GM21576 (cell line): ENCODE data around the gene PPP1R3A.

Experiments used
- ATAC-seq: cut with Tn5 transposase; IDR thresholded peaks from one replicate; pipeline ENCODE4 v1.9.1; 2021; ENCODE audit warnings: mild to moderate bottlenecking, moderate library complexity; ENCODE audit not compliant: unreplicated experiment

Gene PPP1R3A

DNA sequence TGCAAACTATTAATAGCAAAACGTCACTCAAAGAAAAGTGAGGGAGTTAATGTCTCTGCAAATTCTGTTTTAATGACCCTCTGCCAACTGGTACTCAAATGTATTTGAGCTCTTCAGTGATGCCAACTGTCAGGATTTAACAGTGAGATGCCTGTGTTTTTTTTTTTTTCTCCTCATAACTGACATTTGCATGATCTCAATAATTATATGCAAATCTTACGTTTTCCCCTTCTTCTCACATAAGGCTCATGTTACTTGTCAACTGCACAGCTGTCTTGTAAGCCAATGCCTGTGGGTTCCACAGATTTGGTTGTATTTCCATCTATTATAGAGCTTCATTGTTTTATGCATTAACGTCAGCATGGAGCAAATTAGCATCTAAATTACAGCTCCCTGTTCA lies 38.2 kb downstream of the PPP1R3A start:
- no peak for ATAC-seq

DNA sequence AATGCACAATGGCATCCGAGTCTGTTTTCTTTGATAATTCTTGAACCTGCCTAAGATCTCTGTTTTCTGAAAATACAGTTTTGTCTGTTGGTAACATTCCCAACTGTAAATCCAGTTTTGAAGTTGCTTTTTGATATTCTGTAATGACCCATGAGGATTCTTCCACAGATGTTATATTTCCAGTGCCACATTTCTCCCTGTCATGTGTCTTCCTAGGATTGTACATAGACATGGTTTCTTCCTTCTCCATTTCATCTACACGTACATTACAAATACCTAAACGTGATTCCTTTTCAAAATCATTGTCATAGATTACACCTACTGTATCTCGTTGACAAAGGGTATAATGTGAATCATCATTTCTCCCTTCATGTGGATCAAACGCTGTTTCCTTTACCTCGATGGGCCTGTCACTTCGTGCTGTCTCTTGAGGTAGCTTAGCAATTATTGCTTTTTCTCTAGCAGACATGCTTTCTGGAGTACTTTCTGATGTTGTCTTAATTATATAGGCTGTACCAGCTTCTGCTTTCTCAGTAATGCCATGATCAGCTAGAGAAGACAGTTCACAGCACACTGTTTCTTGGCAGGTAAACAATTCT lies 40.3 kb downstream of the PPP1R3A start:
- ATAC-seq = no peak

DNA sequence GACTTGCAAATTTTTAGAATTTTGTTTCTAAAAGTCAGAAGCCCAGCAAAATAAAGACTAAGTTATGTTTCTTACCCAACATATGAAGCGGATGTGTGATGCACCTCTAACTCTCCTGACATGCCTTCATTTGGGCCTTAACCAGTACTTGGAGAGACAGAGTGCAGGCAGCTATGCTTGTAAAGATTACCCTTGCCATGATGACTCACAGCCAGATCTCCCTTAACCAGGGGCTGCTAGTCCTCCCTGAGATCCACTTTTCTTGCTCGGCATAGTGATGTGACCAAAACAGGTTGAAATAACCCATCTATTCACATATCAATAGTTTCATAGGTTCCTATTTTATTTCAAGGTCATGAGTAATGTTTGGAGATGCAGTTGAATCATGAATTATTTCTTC lies 43.6 kb downstream of the PPP1R3A start:
- no peak for ATAC-seq

DNA sequence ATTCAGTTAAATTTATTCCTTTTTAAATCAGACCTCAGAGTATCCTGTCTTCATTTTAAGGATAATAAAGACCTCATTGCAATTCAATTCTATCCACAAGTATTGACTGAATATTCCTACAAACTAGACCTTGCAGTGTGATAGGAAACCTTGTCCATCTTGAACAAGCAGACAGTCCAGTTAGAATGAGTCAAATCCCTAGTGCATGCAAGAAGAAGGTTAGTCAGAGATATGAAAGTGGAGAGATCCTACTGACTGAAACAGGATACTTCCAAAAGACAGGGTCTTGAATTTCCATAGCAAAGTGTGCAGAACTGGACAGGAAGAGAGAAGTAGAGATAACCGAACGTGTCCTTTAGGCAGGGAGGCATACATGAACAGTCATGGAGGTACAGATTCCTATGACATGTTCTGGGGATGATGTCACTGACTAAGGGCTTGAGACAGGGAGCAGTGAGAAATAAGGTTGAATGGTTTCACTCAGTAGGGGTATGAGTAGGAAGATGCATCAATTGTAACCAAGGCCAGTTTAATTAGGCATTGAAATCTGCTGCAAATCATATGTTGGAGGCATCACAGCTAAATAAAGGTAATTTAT lies 45.2 kb downstream of the PPP1R3A start:
- no peak for ATAC-seq

DNA sequence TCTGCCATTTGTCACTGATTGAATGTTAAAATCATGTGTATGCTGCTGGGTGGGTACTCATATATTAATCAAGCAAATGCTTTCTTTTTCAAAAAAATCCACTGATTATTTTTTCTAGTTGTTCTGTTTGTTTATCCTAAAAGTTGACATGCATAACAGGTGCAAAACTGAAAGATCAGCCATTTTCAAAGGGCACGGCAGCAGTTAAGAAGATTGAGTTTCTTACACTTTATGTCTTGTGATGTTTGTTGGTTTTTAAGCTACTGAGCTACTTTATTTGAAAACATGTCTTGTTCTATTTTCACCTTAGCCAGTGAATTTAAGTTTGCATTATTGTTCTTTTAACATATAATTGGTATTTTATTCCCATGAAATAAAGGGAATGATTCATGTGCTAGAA lies 45.8 kb downstream of the PPP1R3A start:
- no peak for ATAC-seq

DNA sequence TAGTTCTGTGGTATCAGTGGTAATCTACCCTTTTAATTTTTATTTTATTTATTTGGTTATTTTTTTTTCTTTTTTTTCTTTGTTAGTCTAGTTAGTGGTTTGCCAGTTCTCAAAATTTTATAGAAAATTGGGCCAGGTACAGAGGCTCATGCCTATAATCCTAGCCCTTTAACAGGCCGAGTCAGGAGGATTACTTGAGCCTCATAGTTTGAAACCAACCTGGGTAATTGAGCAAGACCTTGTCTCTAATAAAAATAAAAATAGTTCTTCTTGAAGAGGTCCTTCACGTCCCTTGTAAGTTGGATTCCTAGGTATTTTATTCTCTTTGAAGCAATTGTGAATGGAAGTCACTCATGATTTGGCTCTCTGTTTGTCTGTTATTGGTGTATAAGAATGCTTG lies 51.5 kb downstream of the PPP1R3A start:
- ATAC-seq = no peak

DNA sequence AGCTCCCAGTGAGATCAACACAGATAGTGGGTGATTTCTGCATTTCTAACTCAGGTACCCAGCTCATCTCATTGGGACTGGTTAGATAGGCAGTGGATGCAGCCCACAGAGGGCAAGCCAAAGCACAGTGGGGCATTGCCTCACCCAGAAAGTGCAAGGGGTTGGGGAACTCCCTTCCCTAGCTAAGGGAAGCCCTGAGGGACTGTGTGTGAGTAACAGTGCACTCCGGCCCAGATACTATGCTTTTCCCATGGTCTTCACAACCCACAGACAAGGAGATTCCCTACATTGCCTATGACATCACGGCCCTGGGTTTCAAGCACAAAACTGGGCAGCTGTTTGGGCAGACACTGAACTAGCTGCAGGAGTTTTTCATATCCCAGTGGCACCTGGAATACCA lies 62.8 kb downstream of the PPP1R3A start:
- no peak for ATAC-seq

DNA sequence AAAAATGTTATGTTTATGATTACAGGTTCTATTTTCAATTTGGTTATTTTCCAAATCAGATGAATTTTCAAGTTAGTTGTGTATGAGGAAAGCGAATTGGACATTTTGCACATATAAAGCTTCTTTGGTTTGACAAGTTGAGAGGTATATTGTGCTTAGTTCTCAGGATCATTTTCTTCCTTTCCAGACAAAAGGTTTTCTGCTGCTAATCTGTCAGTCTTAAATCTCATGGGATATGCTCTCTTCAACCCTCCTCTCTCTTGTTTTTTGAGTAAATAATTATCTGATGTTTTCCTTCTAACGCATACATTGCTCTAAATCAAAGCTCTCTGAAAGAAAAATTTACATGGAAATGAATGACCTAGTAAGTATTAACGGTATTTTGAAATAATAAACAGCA lies 77.9 kb downstream of the PPP1R3A start:
- no peak for ATAC-seq

DNA sequence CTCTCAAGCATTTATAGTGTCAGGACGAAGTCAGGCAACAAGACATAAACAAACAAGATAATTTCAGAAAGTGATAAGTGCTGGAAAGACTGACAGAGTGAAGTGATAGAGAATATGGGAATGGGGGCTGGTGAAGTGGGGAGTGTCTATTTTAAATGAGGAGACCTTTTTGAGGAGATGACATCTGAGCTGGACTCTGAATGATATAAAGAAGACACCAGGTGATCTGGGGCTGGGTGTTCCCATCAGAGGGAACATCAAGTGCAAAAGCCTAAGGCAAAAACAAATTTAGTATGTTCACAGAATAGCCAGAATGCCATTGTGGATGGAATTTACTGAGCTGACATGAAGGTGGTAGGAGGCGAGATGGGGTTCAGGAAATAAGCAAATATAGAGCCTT lies 83.4 kb downstream of the PPP1R3A start:
- no peak for ATAC-seq

DNA sequence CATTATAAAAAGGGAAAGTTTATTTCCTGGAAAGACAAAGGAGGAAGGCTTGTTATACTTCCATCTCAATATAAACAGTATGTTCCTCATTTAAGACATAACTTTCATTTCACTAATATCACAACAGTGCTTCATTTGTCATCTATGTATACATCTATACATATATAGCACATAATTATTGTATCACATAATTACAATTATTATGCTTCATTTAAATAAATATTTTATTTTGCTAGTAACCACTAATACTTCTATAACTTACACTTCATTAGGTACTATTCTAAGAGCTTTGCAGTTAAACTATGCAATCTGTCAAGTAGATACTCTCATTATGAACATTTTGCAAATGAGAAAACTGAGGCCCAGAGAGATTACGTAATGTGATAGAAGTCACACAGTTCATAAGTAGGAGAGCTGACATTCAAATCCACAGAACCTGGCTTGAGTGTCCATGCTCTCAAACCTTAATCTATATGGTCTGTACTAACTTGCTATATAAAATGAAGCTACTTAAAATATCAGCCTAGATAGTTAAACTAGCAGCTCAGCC lies 86.5 kb downstream of the PPP1R3A start:
- ATAC-seq = no peak

DNA sequence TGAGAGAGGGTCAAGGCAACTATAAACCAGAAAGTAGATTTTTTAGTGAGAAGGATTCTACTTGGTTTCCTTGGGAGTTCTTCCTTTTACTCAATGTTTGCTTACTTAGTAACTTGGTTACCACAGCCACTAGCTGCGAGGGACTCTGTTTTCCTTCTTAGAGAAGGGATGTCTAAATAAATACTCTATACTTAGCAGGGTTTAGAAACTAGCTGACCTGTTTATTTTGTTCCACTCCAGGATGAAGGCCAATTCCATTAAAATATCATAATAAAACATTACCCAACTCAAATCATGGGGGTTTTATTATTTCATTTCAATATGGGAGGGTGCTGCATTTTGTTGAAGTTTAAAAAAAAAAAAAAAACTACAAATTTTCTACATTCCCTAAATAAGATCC lies 87.3 kb downstream of the PPP1R3A start:
- no peak for ATAC-seq

DNA sequence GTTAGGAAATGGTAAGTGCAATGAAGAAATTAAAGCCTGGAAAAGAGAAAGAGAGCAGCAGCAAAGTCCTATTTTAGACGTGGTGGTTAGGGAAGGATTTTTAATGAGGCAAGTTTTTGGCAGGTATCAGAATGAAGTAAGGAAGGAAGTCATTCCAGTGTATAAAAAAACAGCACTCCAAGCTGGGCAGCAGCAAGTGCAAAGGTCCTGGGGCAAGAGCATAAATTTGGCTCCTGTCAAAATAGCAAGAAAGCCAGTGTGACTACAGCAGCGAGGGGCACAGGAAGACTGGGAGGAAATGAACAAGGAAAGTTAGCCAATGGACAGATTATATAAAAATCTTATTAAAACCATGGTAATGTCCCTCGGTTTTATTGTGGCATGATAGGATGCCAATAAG lies 90.2 kb downstream of the PPP1R3A start:
- ATAC-seq = no peak
